ELR (cell line): Measurements from ENCODE around the gene PTPRD.

Experiments
- DNase-seq: peaks from one replicate; pipeline ENCODE4 v3.0.0-alpha.2; 2015; ENCODE audit warnings: low read depth

The PTPRD gene

GRCh38 chr9:10172476-10172875 lies 440.3 kb downstream of the PTPRD start:
- DNase-seq = no peak

- DNase-seq = no peak
These were observed 444.6 kb downstream of the PTPRD start for GRCh38 chr9:10168241-10168640.

GRCh38 chr9:10148796-10149195 lies 464.0 kb downstream of the PTPRD start:
- no peak for DNase-seq

- DNase-seq = no peak
These were observed 466.1 kb downstream of the PTPRD start for GRCh38 chr9:10146517-10147331.

GRCh38 chr9:10144355-10144754 lies 468.4 kb downstream of the PTPRD start:
- DNase-seq = no peak

- DNase-seq = no peak
These were observed 477.2 kb downstream of the PTPRD start for GRCh38 chr9:10135553-10135952.

GRCh38 chr9:10134266-10134665 lies 478.5 kb downstream of the PTPRD start:
- DNase-seq = no peak

- no peak for DNase-seq
These were observed 482.6 kb downstream of the PTPRD start for GRCh38 chr9:10130061-10130675.

- no peak for DNase-seq
These were observed 484.9 kb downstream of the PTPRD start for GRCh38 chr9:10127867-10128266.

GRCh38 chr9:10112798-10113197 lies 500.0 kb downstream of the PTPRD start:
- DNase-seq = no peak

GRCh38 chr9:10112070-10112469 lies 500.7 kb downstream of the PTPRD start:
- DNase-seq = no peak

- DNase-seq = no peak
These were observed 504.0 kb downstream of the PTPRD start for GRCh38 chr9:10108815-10109214.

- DNase-seq = no peak
These were observed 508.0 kb downstream of the PTPRD start for GRCh38 chr9:10104774-10105173.

- no peak for DNase-seq
These were observed 517.6 kb downstream of the PTPRD start for GRCh38 chr9:10095208-10095607.

GRCh38 chr9:10094563-10094962 lies 518.2 kb downstream of the PTPRD start:
- DNase-seq = no peak

GRCh38 chr9:10080012-10080411 lies 532.8 kb downstream of the PTPRD start:
- DNase-seq = no peak

- DNase-seq = no peak
These were observed 533.4 kb downstream of the PTPRD start for GRCh38 chr9:10079284-10079964.

GRCh38 chr9:10071579-10071978 lies 541.2 kb downstream of the PTPRD start:
- DNase-seq = no peak

- no peak for DNase-seq
These were observed 550.0 kb downstream of the PTPRD start for GRCh38 chr9:10062629-10063395.

- DNase-seq = no peak
These were observed 553.8 kb downstream of the PTPRD start for GRCh38 chr9:10059044-10059443.

GRCh38 chr9:10055886-10056395 lies 556.9 kb downstream of the PTPRD start:
- DNase-seq = no peak

- no peak for DNase-seq
These were observed 558.3 kb downstream of the PTPRD start for GRCh38 chr9:10054456-10054855.
